HepG2 (cell line): ENCODE results near the gene SH3BGRL2. TPM values are rescaled to one million over a fixed set of nuclear protein-coding genes. Genes with fewer than 3 reads are reported as not detected.
A peak's percentile ranks its signal among the peaks of the same experiment; 100 is the strongest.

ENCODE experiments used
- ATAC-seq: fragments of 200-7000 bp; cut with Tn5 transposase; 3 replicates; pipeline ENCODE4 v1.9.1; 2020; ENCODE audit warnings: mild to moderate bottlenecking, moderate library complexity
- BruUV-seq: library from RNA; stranded (reverse); fragments of 400-500 nt; replicated peaks from 2 replicates; lab custom pipeline; 2021; lab: Mats Ljungman, UMichigan
- CTCF ChIA-PET: fragments of 300-600 bp; formaldehyde crosslinking; extraction: SDS; loops from one replicate; lab custom pipeline; 2021; ENCODE audit warnings: low total read pairs, inconsistent platforms, low intra/inter-chr PET ratio; lab: Yijun Ruan, JAX
- POLR2A ChIA-PET: fragments of 350-600 bp; sonication (Branson Sonifier 250); formaldehyde crosslinking; loops from one replicate; lab custom pipeline; 2020; ENCODE audit warnings: antibody characterized with exemption, inconsistent platforms; lab: Yijun Ruan, JAX
- DNase-seq: peaks from one replicate; pipeline ENCODE4 v3.0.0-alpha.2; 2015; ENCODE audit warnings: low spot score
- FAIRE-seq: peaks from 3 replicates; lab custom pipeline; 2011; peaks lifted over from hg19 to GRCh38; lab: Jason Lieb, UNC
- H2AFZ ChIP-seq: one replicate; pipeline ENCODE4 v1.6.1; 2011; ENCODE audit warnings: low read length, inconsistent platforms
- H3K27ac ChIP-seq: fragments of 300-600 bp; 3 replicates; pipeline ENCODE4 v1.8.0; 2011; ENCODE audit warnings: mixed run types, mild to moderate bottlenecking, mixed read lengths, low read length, inconsistent platforms; ENCODE audit not compliant: insufficient read depth; ENCODE audit errors: extremely low read length
- H3K27me3 ChIP-seq, 2 experiments: fragments of 200-600 bp in 1 of 2; 2 replicates in 1 of 2; 3 replicates in 1 of 2; pipeline versions ENCODE4 v1.6.0 to v1.8.0; 2011; ENCODE audit warnings: low read length in 2 of 2, mild to moderate bottlenecking in 2 of 2, moderate library complexity in 2 of 2, inconsistent platforms in 1 of 2; ENCODE audit not compliant: insufficient read depth in 2 of 2, control insufficient read depth in 1 of 2
- H3K36me3 ChIP-seq, 2 experiments: fragments of 200-600 bp in 1 of 2; replicated peaks in 1 of 2; 2 replicates in 1 of 2; 3 replicates in 1 of 2; pipeline versions ENCODE4 v1.5.1 to v1.8.0; 2011; ENCODE audit warnings: low read length in 2 of 2, inconsistent platforms in 1 of 2; ENCODE audit not compliant: insufficient read depth in 2 of 2, control insufficient read depth in 1 of 2
- H3K4me1 ChIP-seq: 2 replicates; pipeline ENCODE4 v1.5.1; 2012; ENCODE audit warnings: low read length, inconsistent platforms; ENCODE audit not compliant: insufficient read depth
- H3K4me2 ChIP-seq: 2 replicates; pipeline ENCODE4 v1.6.0; 2011; ENCODE audit warnings: low read depth, low read length, inconsistent platforms
- H3K4me3 ChIP-seq, 3 experiments: fragments of 200-600 bp in 1 of 3; sonication (generic), shearing (Covaris generic) in 1 of 3; replicated peaks in 1 of 3; 2 replicates each; pipeline ENCODE4 v1.5.1; 2011 to 2016; ENCODE audit warnings: low read length in 3 of 3, inconsistent platforms in 2 of 3, low read depth in 2 of 3, mild to moderate bottlenecking in 2 of 3, control low read depth in 1 of 3, mixed read lengths in 1 of 3; ENCODE audit not compliant: insufficient read depth in 1 of 3
- H3K79me2 ChIP-seq: one replicate; pipeline ENCODE4 v1.6.1; 2011; ENCODE audit warnings: low read length, inconsistent platforms; ENCODE audit not compliant: insufficient read depth
- H3K9ac ChIP-seq: 2 replicates; pipeline ENCODE4 v1.6.0; 2011; ENCODE audit warnings: mild to moderate bottlenecking, low read depth, low read length, inconsistent platforms; ENCODE audit not compliant: insufficient read depth
- H3K9me3 ChIP-seq: 2 replicates; pipeline ENCODE4 v1.5.1; 2012; ENCODE audit warnings: mild to moderate bottlenecking, low read length
- H4K20me1 ChIP-seq: 2 replicates; pipeline ENCODE4 v1.6.0; 2011; ENCODE audit warnings: inconsistent platforms, mild to moderate bottlenecking, low read length, moderate library complexity; ENCODE audit not compliant: insufficient read depth
- MAFF ChIP-seq: IDR thresholded peaks from 2 replicates; pipeline ENCODE4 v1.6.1; 2011; ENCODE audit warnings: low read depth, low read length, improper control_type of control experiment
- MAFK ChIP-seq, 2 experiments: IDR thresholded peaks in 1 of 2; conservative IDR thresholded peaks in 1 of 2; 2 replicates each; pipeline ENCODE4 v1.6.1; 2011; ENCODE audit warnings: improper control_type of control experiment in 2 of 2, low read length in 2 of 2
- POGZ ChIP-seq: sonication (generic); formaldehyde crosslinking; IDR thresholded peaks from 2 replicates; pipeline ENCODE4 v1.4.0; 2020; ENCODE audit warnings: mild to moderate bottlenecking, missing genetic modification reagents
- SAFB2 ChIP-seq: sonication (generic); formaldehyde crosslinking; IDR thresholded peaks from 2 replicates; pipeline ENCODE4 v1.5.1; 2020; ENCODE audit warnings: missing genetic modification reagents, low read depth, mild to moderate bottlenecking, borderline replicate concordance
- STAG1 ChIP-seq: sonication (generic); formaldehyde crosslinking; IDR thresholded peaks from 2 replicates; pipeline ENCODE4 v1.4.0; 2020; ENCODE audit warnings: missing genetic modification reagents
- ZNF567 ChIP-seq: sonication (generic); formaldehyde crosslinking; IDR thresholded peaks from 2 replicates; pipeline ENCODE4 v1.8.1; 2023; ENCODE audit warnings: mild to moderate bottlenecking, missing genetic modification reagents, borderline replicate concordance
- ZNF710 ChIP-seq: sonication (generic); formaldehyde crosslinking; IDR thresholded peaks from 2 replicates; pipeline ENCODE4 v1.5.0; 2020; ENCODE audit warnings: mild to moderate bottlenecking, missing genetic modification reagents, borderline replicate concordance
- WGBS: methylation state at CpG from one replicate; pipeline ENCODE4 v1.1.6; 2017; ENCODE audit warnings: low lambda C conversion rate; 5-methylcytosine and 5-hydroxymethylcytosine counted together
- in situ Hi-C: cut with HindIII; loops from 2 replicates; pipeline ENCODE4 v1.10.0; 2017; ENCODE audit warnings: low pct_unique_long_range_greater_than_20kb; ENCODE audit not compliant: extremely low pct_ligation_motif_present
- intact Hi-C: fragments of 100-400 bp; cut with micrococcal nuclease; formaldehyde crosslinking; loops from one replicate; pipeline ENCODE4 v1.10.0; 2022; ENCODE audit not compliant: unreplicated experiment
- polyA plus RNA-seq, 8 experiments: library from polyadenylated mRNA; depleted of rRNA in 3 of 8; stranded (reverse) in 7 of 8; unstranded in 1 of 8; fragments of >200 nt; fragmentation: Illumina TruSeq in 4 of 8; extraction: Trizol in 4 of 8; gene quantifications; 2 replicates each; pipeline versions ENCODE4 v1.2.1 to v1.2.3, GENCODE V29; 2011 to 2016; ENCODE audit warnings: low read depth in 4 of 8, missing spikeins in 1 of 8, mixed read lengths in 1 of 8; ENCODE audit not compliant: insufficient read depth in 1 of 8
- total RNA-seq, 5 experiments: library from RNA; depleted of rRNA; stranded (reverse); fragments of >200 nt; fragmentation: Illumina TruSeq; extraction: Trizol; gene quantifications; 2 replicates each; pipeline ENCODE4 v1.2.3, GENCODE V29; 2016; ENCODE audit warnings: low read depth in 1 of 5

The SH3BGRL2 gene
- total and polyA plus RNA-seq, 2 of the 13 experiments (the other 11 are each of a cell fraction or from before 2014, with no cell fraction given) = 10.9 to 28.8 TPM

GRCh38 chr6:79699606-79700005 is 68.5 kb downstream of the SH3BGRL2 start (continued):
- no peak for TF ChIP-seq ZNF710

- no TSS peak for BruUV-seq
- H2AFZ ChIP-seq = no peak overlapping the region
- ChIA-PET CTCF (no interaction called here), POLR2A (no interaction called here)
- ATAC-seq (no peak), DNase-seq (no peak)
- intact Hi-C loops = no loop called here
- H3K27me3 ChIP-seq = no peaks in the 10 kb centered on the region
- no peaks in the 10 kb centered on the region for H3K79me2 ChIP-seq
- H3K27ac ChIP-seq = no peak overlapping the region
- H4K20me1 ChIP-seq = no peaks in the 10 kb centered on the region
- H3K9me3 ChIP-seq = no peaks in the 10 kb centered on the region
- no peak for TF ChIP-seq POGZ (CRISPR knock-in tag)
- no peak for TF ChIP-seq SAFB2
- TF ChIP-seq STAG1 (CRISPR knock-in tag) = no peak
- no peak for TF ChIP-seq MAFF
- TF ChIP-seq, all 625 proteins: peak for 0
- Histone ChIP-seq H3K4me1 (no peaks in the 10 kb centered on the region), H3K4me3 (no peak overlapping the region), H3K36me3 (peaks cover 3 to 15% of the 10 kb centered on the region in 2 experiments; a peak in 4 of 5 replicates), H3K4me2 (no peak overlapping the region), H3K9ac (no peak overlapping the region)
- WGBS = 95% methylated on average over 5 of the region's 5 CpGs
- in situ Hi-C loops = no loop called here
- no peak for FAIRE-seq
These were observed 71.6 kb downstream of the SH3BGRL2 start for GRCh38 chr6:79702691-79703090.

GRCh38 chr6:79704200-79704599 is 73.1 kb downstream of the SH3BGRL2 start:
- Histone ChIP-seq H2AFZ (no peak overlapping the region), H3K36me3 (peaks cover 3 to 15% of the 10 kb centered on the region in 2 experiments; a peak in 3 of 5 replicates), H3K79me2 (no peaks in the 10 kb centered on the region), H3K4me3 (no peak overlapping the region), H3K9me3 (no peaks in the 10 kb centered on the region), H3K27ac (no peak overlapping the region), H3K27me3 (no peaks in the 10 kb centered on the region), H3K4me1 (no peaks in the 10 kb centered on the region), H4K20me1 (no peaks in the 10 kb centered on the region), H3K9ac (no peak overlapping the region), H3K4me2 (no peak overlapping the region)
- TF ChIP-seq ZNF567 (no peak), MAFK (conservative IDR thresholded peaks at IDR 0.05 in 1 of 2, IDR thresholded peaks at IDR 0.05 in 1 of 2; ENCODE audit: low read length in 2 of 2) (peak; percentile 52 to 81; a peak in 3 of 4 replicates)
- no peak for FAIRE-seq
- in situ Hi-C loops (no loop called here), intact Hi-C loops (no loop called here)
- no TSS peak for BruUV-seq
- POLR2A ChIA-PET = no interaction called here
- WGBS = 94% methylated on average over 2 of the region's 2 CpGs
- no peak for DNase-seq
- CTCF ChIA-PET = no interaction called here
- no peak for ATAC-seq
